CD14-positive monocyte (primary cell): ENCODE data around the gene TXN2. TPM values are rescaled to one million over a fixed set of nuclear protein-coding genes. Genes with fewer than 3 reads are reported as not detected.
"Not testable (repeated sequence)": the region's sequence is repeated elsewhere in the genome, so short reads cannot be mapped to it uniquely, and the experiment has no call there.

Source experiments
- DNase-seq, 3 donors: peaks; one replicate each; pipeline ENCODE4 v3.0.0-alpha.2; 2011 to 2022
- H2AFZ ChIP-seq: 2 replicates; pipeline ENCODE4 v1.6.0; 2012; ENCODE audit warnings: mild to moderate bottlenecking, low read depth, low read length, inconsistent platforms; ENCODE audit not compliant: insufficient read depth, poor library complexity, severe bottlenecking
- H3K27ac ChIP-seq, 2 donors: 1 replicate in 1 of 2; 2 replicates in 1 of 2; pipeline ENCODE4 v1.5.1; 2012 to 2013; ENCODE audit warnings: low read length in 2 of 2, control low read depth in 1 of 2, inconsistent platforms in 1 of 2, low read depth in 1 of 2, mild to moderate bottlenecking in 1 of 2
- H3K27me3 ChIP-seq, 2 donors: one replicate each; pipeline versions ENCODE4 v1.6.0 to v1.6.1; 2011 to 2013; ENCODE audit warnings: low read length in 2 of 2; ENCODE audit not compliant: control insufficient read depth in 2 of 2, insufficient read depth in 2 of 2
- H3K36me3 ChIP-seq, 2 donors: replicated peaks in 1 of 2; 1 replicate in 1 of 2; 2 replicates in 1 of 2; pipeline versions ENCODE4 v1.5.1 to v1.6.1; 2012 to 2013; ENCODE audit warnings: low read length in 2 of 2, control low read depth in 1 of 2, inconsistent platforms in 1 of 2, mild to moderate bottlenecking in 1 of 2; ENCODE audit not compliant: insufficient read depth in 2 of 2, control insufficient read depth in 1 of 2
- H3K4me1 ChIP-seq, 2 donors: 1 replicate in 1 of 2; 2 replicates in 1 of 2; pipeline versions ENCODE4 v1.5.1 to v1.6.1; 2012 to 2013; ENCODE audit warnings: low read length in 2 of 2, control low read depth in 1 of 2, inconsistent platforms in 1 of 2, mild to moderate bottlenecking in 1 of 2, moderate library complexity in 1 of 2; ENCODE audit not compliant: insufficient read depth in 2 of 2, control insufficient read depth in 1 of 2
- H3K4me2 ChIP-seq: replicated peaks from 2 replicates; pipeline ENCODE3; 2012; ENCODE audit warnings: low read length, moderate library complexity, mild to moderate bottlenecking; ENCODE audit not compliant: poor library complexity, severe bottlenecking; ENCODE audit errors: extremely low read depth
- H3K4me3 ChIP-seq, 3 experiments: fragments of 200-600 bp in 1 of 3; sonication (generic) in 1 of 3; replicated peaks in 1 of 3; 1 replicate in 2 of 3; 2 replicates in 1 of 3; pipeline ENCODE4 v1.5.1; 2011 to 2013; ENCODE audit warnings: low read length in 3 of 3, mild to moderate bottlenecking in 3 of 3, control low read depth in 2 of 3, low read depth in 2 of 3, inconsistent platforms in 1 of 3, moderate library complexity in 1 of 3
- H3K79me2 ChIP-seq: 2 replicates; pipeline ENCODE4 v1.6.0; 2012; ENCODE audit warnings: mild to moderate bottlenecking, control low read depth, inconsistent platforms, low read length, moderate library complexity; ENCODE audit not compliant: insufficient read depth
- H3K9ac ChIP-seq: 2 replicates; pipeline ENCODE4 v1.6.0; 2017; ENCODE audit warnings: low read length, mild to moderate bottlenecking; ENCODE audit not compliant: insufficient read depth, poor library complexity, severe bottlenecking
- H3K9me3 ChIP-seq, 2 donors: replicated peaks in 1 of 2; 1 replicate in 1 of 2; 2 replicates in 1 of 2; pipeline versions ENCODE4 v1.5.1 to v1.6.1; 2012 to 2013; ENCODE audit warnings: low read length in 2 of 2, control low read depth in 1 of 2; ENCODE audit not compliant: control insufficient read depth in 1 of 2, insufficient read depth in 1 of 2
- H4K20me1 ChIP-seq: 2 replicates; pipeline ENCODE4 v1.6.0; 2012; ENCODE audit warnings: mild to moderate bottlenecking, low read length, control low read depth, moderate library complexity; ENCODE audit not compliant: insufficient read depth
- H3K27ac Mint-ChIP-seq, 7 donors: one replicate each; pipeline ENCODE4 v1.8.0; 2020; ENCODE audit warnings: mild to moderate bottlenecking in 7 of 7, mixed read lengths in 7 of 7, moderate library complexity in 6 of 7, inconsistent platforms in 2 of 7
- H3K27me3 Mint-ChIP-seq, 3 donors: one replicate each; pipeline ENCODE4 v1.8.0; 2021 to 2022; ENCODE audit warnings: low read depth in 3 of 3, mild to moderate bottlenecking in 3 of 3, mixed read lengths in 3 of 3, moderate library complexity in 3 of 3, inconsistent platforms in 1 of 3
- H3K36me3 Mint-ChIP-seq, 2 donors: one replicate each; pipeline ENCODE4 v1.8.0; 2020; ENCODE audit warnings: mixed read lengths in 2 of 2, inconsistent platforms in 1 of 2, mild to moderate bottlenecking in 1 of 2
- H3K4me1 Mint-ChIP-seq: one replicate; pipeline ENCODE4 v1.8.0; 2020; ENCODE audit warnings: mild to moderate bottlenecking, mixed read lengths
- H3K4me3 Mint-ChIP-seq, 2 donors: one replicate each; pipeline ENCODE4 v1.8.0; 2020; ENCODE audit warnings: mild to moderate bottlenecking in 2 of 2, mixed read lengths in 2 of 2, moderate library complexity in 1 of 2
- H3K9me3 Mint-ChIP-seq, 7 donors: one replicate each; pipeline ENCODE4 v1.8.0; 2020 to 2022; ENCODE audit warnings: mixed read lengths in 7 of 7, mild to moderate bottlenecking in 6 of 7, moderate library complexity in 6 of 7, inconsistent platforms in 2 of 7
- WGBS: methylation state at CpG from one replicate; pipeline ENCODE4 v1.1.5; 2013; ENCODE audit warnings: missing lambda C conversion rate; ENCODE audit not compliant: insufficient coverage; 5-methylcytosine and 5-hydroxymethylcytosine counted together
- intact Hi-C, 2 donors: fragments of 100-400 bp; cut with micrococcal nuclease; formaldehyde crosslinking; loops; one replicate each; pipeline versions ENCODE4 v1.15.0 to v1.15.1; 2023
- polyA plus RNA-seq, 3 donors: library from polyadenylated mRNA; depleted of rRNA in 1 of 3; unstranded in 2 of 3; stranded (reverse) in 1 of 3; fragments of 300-500 nt in 2 of 3; fragments of >200 nt in 1 of 3; fragmentation: Illumina TruSeq in 2 of 3; gene quantifications; 1 replicate in 2 of 3; 2 replicates in 1 of 3; pipeline ENCODE4 v1.2.3, GENCODE V29; 2012 to 2021
- TF ChIP-seq, protein P1 (sequence below): fragments of 200-600 bp; IDR thresholded peaks from one replicate; pipeline ENCODE4 v1.8.0; 2022; ENCODE audit warnings: antibody characterized with exemption, mild to moderate bottlenecking

TXN2 gene
- polyA plus RNA-seq, 3 donors: 79.8 to 141 (median 140) TPM

DNA sequence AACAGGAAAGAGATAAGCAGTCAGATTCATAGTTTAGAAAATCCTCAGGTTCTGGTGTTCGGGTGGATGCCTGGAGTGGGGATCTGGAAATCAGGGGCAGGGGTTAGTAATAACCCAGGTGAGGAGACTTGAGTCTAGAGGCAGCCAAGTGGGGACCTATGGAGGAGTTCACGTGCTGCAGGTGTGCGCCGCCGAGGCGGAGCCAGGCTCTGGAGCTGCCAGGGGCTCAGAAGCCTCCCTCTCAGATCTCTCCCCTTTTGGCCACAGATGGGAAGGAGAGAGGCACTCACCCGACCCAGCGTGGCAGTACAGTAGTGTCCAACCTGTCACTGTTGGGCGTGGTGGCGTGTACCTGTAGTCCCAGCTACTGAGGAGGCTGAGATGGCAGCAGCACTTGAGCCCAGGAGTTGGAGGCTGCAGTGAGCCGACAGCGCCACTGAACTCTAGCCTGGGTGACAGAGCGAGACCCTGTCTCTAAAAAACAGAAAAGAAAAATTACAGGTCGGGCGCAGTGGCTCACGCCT, 27.5 kb downstream of the TXN2 start:
- peaks cover 0 to 2% (median 0%) of the 10 kb centered on the region in 7 donors for H3K9me3 Mint-ChIP-seq
- H3K36me3 ChIP-seq: no peaks in the 10 kb centered on the region
- peaks cover 78 to 86% of the 10 kb centered on the region in 2 donors for H3K4me1 ChIP-seq
- H3K4me3 Mint-ChIP-seq: peak overlapping the region; percentile 70 to 71
- peaks cover 69% of the 10 kb centered on the region for H3K4me1 Mint-ChIP-seq
- H4K20me1 ChIP-seq: no peaks in the 10 kb centered on the region
- no peak overlapping the region for H3K9ac ChIP-seq
- peak overlapping the region in 5 of 7 donors; percentile 54 to 87 (median 60) for H3K27ac Mint-ChIP-seq
- WGBS: 92% methylated on average over 5 of the region's 16 CpGs
- no peaks in the 10 kb centered on the region for H3K9me3 ChIP-seq
- DNase-seq: no peak
- peak overlapping the region in 1 of 3 experiments; percentile 85 for H3K4me3 ChIP-seq
- TF ChIP-seq, protein P1, sequence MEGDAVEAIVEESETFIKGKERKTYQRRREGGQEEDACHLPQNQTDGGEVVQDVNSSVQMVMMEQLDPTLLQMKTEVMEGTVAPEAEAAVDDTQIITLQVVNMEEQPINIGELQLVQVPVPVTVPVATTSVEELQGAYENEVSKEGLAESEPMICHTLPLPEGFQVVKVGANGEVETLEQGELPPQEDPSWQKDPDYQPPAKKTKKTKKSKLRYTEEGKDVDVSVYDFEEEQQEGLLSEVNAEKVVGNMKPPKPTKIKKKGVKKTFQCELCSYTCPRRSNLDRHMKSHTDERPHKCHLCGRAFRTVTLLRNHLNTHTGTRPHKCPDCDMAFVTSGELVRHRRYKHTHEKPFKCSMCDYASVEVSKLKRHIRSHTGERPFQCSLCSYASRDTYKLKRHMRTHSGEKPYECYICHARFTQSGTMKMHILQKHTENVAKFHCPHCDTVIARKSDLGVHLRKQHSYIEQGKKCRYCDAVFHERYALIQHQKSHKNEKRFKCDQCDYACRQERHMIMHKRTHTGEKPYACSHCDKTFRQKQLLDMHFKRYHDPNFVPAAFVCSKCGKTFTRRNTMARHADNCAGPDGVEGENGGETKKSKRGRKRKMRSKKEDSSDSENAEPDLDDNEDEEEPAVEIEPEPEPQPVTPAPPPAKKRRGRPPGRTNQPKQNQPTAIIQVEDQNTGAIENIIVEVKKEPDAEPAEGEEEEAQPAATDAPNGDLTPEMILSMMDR: no peak
- H2AFZ ChIP-seq: no peak overlapping the region
- no peak overlapping the region for H3K27ac ChIP-seq
- H3K36me3 Mint-ChIP-seq: no peaks in the 10 kb centered on the region
- no peaks in the 10 kb centered on the region for H3K27me3 ChIP-seq
- peaks cover 11% of the 10 kb centered on the region for H3K79me2 ChIP-seq
- no peak overlapping the region for H3K4me2 ChIP-seq
- intact Hi-C loops: loop anchor here (5.0 kb wide), 2 partner anchors 67 to 122 kb away; partner anchors contain the start of gene MYH9 (in 2 of the 2)
- peaks cover 0 to 2% (median 0%) of the 10 kb centered on the region in 3 donors for H3K27me3 Mint-ChIP-seq

DNA sequence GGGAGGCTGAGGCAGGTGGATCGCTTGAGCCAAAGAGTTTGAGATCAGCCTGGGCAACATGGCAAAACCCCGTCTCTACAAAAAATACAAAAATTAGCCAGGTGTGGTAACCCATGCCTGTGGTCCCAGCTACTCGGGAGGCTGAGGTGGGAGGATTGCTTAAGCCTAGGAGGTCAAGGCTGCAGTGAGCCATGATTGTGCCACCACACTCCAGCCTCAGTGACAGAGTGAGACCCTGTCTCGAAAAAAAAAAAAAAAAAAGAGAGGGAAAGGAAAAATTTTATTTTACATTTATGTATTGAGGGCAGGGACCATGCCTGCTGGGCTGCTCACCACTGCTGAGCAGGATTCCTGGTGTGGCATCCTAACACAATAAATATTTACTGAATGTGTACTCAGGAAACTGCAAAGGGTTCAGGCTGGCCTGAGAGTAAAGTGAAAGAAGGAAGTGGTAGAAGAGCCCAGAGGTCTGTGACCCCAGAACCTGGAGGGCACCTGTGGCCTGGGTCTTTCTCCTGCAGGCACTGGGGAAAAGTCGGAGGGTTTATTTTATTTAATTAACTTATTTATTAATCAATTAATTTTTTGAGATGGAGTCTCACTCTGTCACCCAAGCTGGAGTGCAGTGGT, 28.3 kb downstream of the TXN2 start:
- H3K4me1 ChIP-seq: peaks cover 87 to 92% of the 10 kb centered on the region in 2 donors
- peak overlapping the region; percentile 45 for H3K4me2 ChIP-seq
- intact Hi-C loops: loop anchor here (5.0 kb wide), 2 partner anchors 66 to 121 kb away; partner anchors contain the start of gene MYH9 (in 2 of the 2)
- not testable (repeated sequence) for H3K36me3 Mint-ChIP-seq, H4K20me1 ChIP-seq, H2AFZ ChIP-seq, H3K27me3 Mint-ChIP-seq, H3K27me3 ChIP-seq, H3K9me3 Mint-ChIP-seq, H3K36me3 ChIP-seq, H3K9ac ChIP-seq, H3K9me3 ChIP-seq
- DNase-seq: peak in 1 of 3 donors; percentile 35
- peak overlapping the region in 1 of 2 donors; percentile 63 for H3K27ac ChIP-seq
- peak overlapping the region in 1 of 3 experiments; percentile 18 for H3K4me3 ChIP-seq
- no CpG with 5 or more reads among the region's 5 CpGs for WGBS
- peaks cover 11% of the 10 kb centered on the region for H3K79me2 ChIP-seq
- H3K4me3 Mint-ChIP-seq: peak overlapping the region in 1 of 2 donors; percentile 7
- H3K27ac Mint-ChIP-seq: peak overlapping the region in 6 of 7 donors; percentile 50 to 98 (median 84)
- peaks cover 76% of the 10 kb centered on the region for H3K4me1 Mint-ChIP-seq
